GM08714 (cell line): ENCODE measurements around the gene C2CD4C.
"Not testable (repeated sequence)": the region's sequence is repeated elsewhere in the genome, so short reads cannot be mapped to it uniquely, and the experiment has no call there.

Experiments used
- H3K4me3 ChIP-seq: fragments of 200-500 bp; sonication (Bioruptor generic); 2 replicates; pipeline ENCODE4 v1.5.1; 2014; ENCODE audit warnings: mild to moderate bottlenecking, low read length, inconsistent platforms
- ZNF274 ChIP-seq: IDR thresholded peaks from 2 replicates; pipeline ENCODE4 v1.6.1; 2012; ENCODE audit warnings: mild to moderate bottlenecking, low read depth, low read length

The C2CD4C gene

GRCh38 chr19:403221-404027 is 5.5 kb downstream of the C2CD4C start:
- TF ChIP-seq ZNF274 = no peak
- H3K4me3 ChIP-seq = no peak overlapping the region

GRCh38 chr19:402786-403185 is 6.2 kb downstream of the C2CD4C start:
- no peak overlapping the region for H3K4me3 ChIP-seq
- TF ChIP-seq ZNF274 = no peak

GRCh38 chr19:401866-402511 is 7.0 kb downstream of the C2CD4C start:
- TF ChIP-seq ZNF274 = no peak
- no peak overlapping the region for H3K4me3 ChIP-seq

GRCh38 chr19:400976-401865 is 7.7 kb downstream of the C2CD4C start:
- H3K4me3 ChIP-seq = no peak overlapping the region
- no peak for TF ChIP-seq ZNF274

GRCh38 chr19:399370-399769 is 9.6 kb downstream of the C2CD4C start:
- H3K4me3 ChIP-seq = no peak overlapping the region
- no peak for TF ChIP-seq ZNF274

- TF ChIP-seq ZNF274 = no peak
- no peak overlapping the region for H3K4me3 ChIP-seq
Observed at GRCh38 chr19:398719-399118, 10.2 kb downstream of the C2CD4C start.

- H3K4me3 ChIP-seq = no peak overlapping the region
- no peak for TF ChIP-seq ZNF274
Observed at GRCh38 chr19:397941-398706, 10.8 kb downstream of the C2CD4C start.

- no peak overlapping the region for H3K4me3 ChIP-seq
- no peak for TF ChIP-seq ZNF274
Observed at GRCh38 chr19:397321-397720, 11.6 kb downstream of the C2CD4C start.

GRCh38 chr19:395467-395866 is 13.5 kb downstream of the C2CD4C start:
- no peak overlapping the region for H3K4me3 ChIP-seq
- no peak for TF ChIP-seq ZNF274

- not testable (repeated sequence) for H3K4me3 ChIP-seq
Observed at GRCh38 chr19:394857-395256, 14.1 kb downstream of the C2CD4C start.

GRCh38 chr19:393560-393959 is 15.4 kb downstream of the C2CD4C start:
- not testable (repeated sequence) for H3K4me3 ChIP-seq

GRCh38 chr19:392375-392970 is 16.5 kb downstream of the C2CD4C start:
- no peak for TF ChIP-seq ZNF274
- H3K4me3 ChIP-seq = no peak overlapping the region

- no peak overlapping the region for H3K4me3 ChIP-seq
- no peak for TF ChIP-seq ZNF274
Observed at GRCh38 chr19:391726-392374, 17.1 kb downstream of the C2CD4C start.
